Neural cell (in vitro differentiated cells): Measurements from ENCODE around the gene POLE. TPM values are rescaled to one million over a fixed set of nuclear protein-coding genes. Genes with fewer than 3 reads are reported as not detected.

Experiments used
- H2AFZ ChIP-seq: fragments of 200-600, 300-800 bp; sonication (generic), shearing (Covaris generic); 2 replicates; pipeline ENCODE4 v1.6.0; 2014; ENCODE audit warnings: low read depth, mild to moderate bottlenecking, antibody characterized with exemption, low read length, moderate library complexity
- H3F3A ChIP-seq: fragments of 200-600 bp; shearing (Covaris generic); 2 replicates; pipeline ENCODE4 v1.6.1; 2016; ENCODE audit warnings: mild to moderate bottlenecking, moderate library complexity, mixed read lengths, antibody characterized with exemption, low read length; ENCODE audit not compliant: insufficient read depth, poor library complexity, severe bottlenecking
- H3K27ac ChIP-seq: fragments of 200-600, 300-800 bp; sonication (generic), shearing (Covaris generic); 2 replicates; pipeline ENCODE4 v1.5.1; 2014; ENCODE audit warnings: mild to moderate bottlenecking, low read length, moderate library complexity
- H3K27me3 ChIP-seq: fragments of 300-800, 200-600 bp; sonication (generic), shearing (Covaris generic); 2 replicates; pipeline ENCODE4 v1.6.0; 2014; ENCODE audit warnings: mild to moderate bottlenecking, low read depth, low read length, moderate library complexity; ENCODE audit not compliant: insufficient read depth
- H3K36me3 ChIP-seq: fragments of 300-800, 200-600 bp; sonication (generic), shearing (Covaris generic); 2 replicates; pipeline ENCODE4 v1.5.1; 2014; ENCODE audit warnings: mild to moderate bottlenecking, antibody characterized with exemption, low read length, moderate library complexity; ENCODE audit not compliant: insufficient read depth
- H3K4me2 ChIP-seq: fragments of 300-800, 200-600 bp; sonication (generic), shearing (Covaris generic); 2 replicates; pipeline ENCODE4 v1.6.0; 2014; ENCODE audit warnings: mild to moderate bottlenecking, low read length
- H3K4me3 ChIP-seq: fragments of 300-800, 200-600 bp; sonication (generic), shearing (Covaris generic); 2 replicates; pipeline ENCODE4 v1.5.1; 2014; ENCODE audit warnings: mild to moderate bottlenecking, low read length, moderate library complexity
- H3K79me2 ChIP-seq: fragments of 200-600 bp; shearing (Covaris generic); replicated peaks from 2 replicates; pipeline ENCODE4 v1.6.0; 2014; ENCODE audit warnings: mild to moderate bottlenecking, low read length, moderate library complexity; ENCODE audit not compliant: insufficient read depth
- H3K9ac ChIP-seq: fragments of 300-800, 200-600 bp; sonication (generic), shearing (Covaris generic); 2 replicates; pipeline ENCODE4 v1.6.1; 2016; ENCODE audit warnings: mild to moderate bottlenecking, low read length, mixed read lengths
- H3K9me2 ChIP-seq: fragments of 200-600 bp; shearing (Covaris generic); 2 replicates; pipeline ENCODE4 v1.6.1; 2016; ENCODE audit warnings: mild to moderate bottlenecking, low read length, mixed read lengths; ENCODE audit not compliant: insufficient read depth
- H3K9me3 ChIP-seq: fragments of 200-600, 300-800 bp; sonication (generic), shearing (Covaris generic); 2 replicates; pipeline ENCODE4 v1.6.1; 2016; ENCODE audit warnings: mild to moderate bottlenecking, mixed run types, low read length, moderate library complexity, mixed read lengths
- H4K20me1 ChIP-seq: fragments of 200-600 bp; shearing (Covaris generic); 2 replicates; pipeline ENCODE4 v1.6.1; 2016; ENCODE audit warnings: mild to moderate bottlenecking, mixed run types; ENCODE audit not compliant: insufficient read depth
- CTCF ChIP-seq: fragments of 450-650 bp; IDR thresholded peaks from 2 replicates; pipeline ENCODE4 v1.5.1; 2014; ENCODE audit warnings: antibody characterized with exemption, mild to moderate bottlenecking, moderate library complexity; ENCODE audit not compliant: poor library complexity, severe bottlenecking
- EP300 ChIP-seq: fragments of 450-650 bp; conservative IDR thresholded peaks from 2 replicates; pipeline ENCODE4 v1.6.1; 2014; ENCODE audit warnings: antibody characterized with exemption, mild to moderate bottlenecking, moderate library complexity; ENCODE audit not compliant: poor library complexity, severe bottlenecking
- EZH2 ChIP-seq: fragments of 200-600, 300-800 bp; shearing (Covaris generic), sonication (generic); IDR thresholded peaks from 2 replicates; pipeline ENCODE4 v1.6.1; 2014; ENCODE audit warnings: antibody characterized with exemption, low read length, borderline replicate concordance, mild to moderate bottlenecking; ENCODE audit not compliant: insufficient read depth, poor library complexity, severe bottlenecking
- MXI1 ChIP-seq: fragments of 450-650 bp; conservative IDR thresholded peaks from 2 replicates; pipeline ENCODE4 v1.6.1; 2014; ENCODE audit warnings: antibody characterized with exemption, mild to moderate bottlenecking; ENCODE audit not compliant: poor library complexity, severe bottlenecking
- POLR2AphosphoS5 ChIP-seq: IDR thresholded peaks from 2 replicates; pipeline ENCODE4 v1.6.1; 2012
- RAD21 ChIP-seq: fragments of 450-650 bp; conservative IDR thresholded peaks from 2 replicates; pipeline ENCODE4 v1.6.1; 2014; ENCODE audit warnings: antibody characterized with exemption, mild to moderate bottlenecking, moderate library complexity
- REST ChIP-seq: IDR thresholded peaks from 2 replicates; pipeline ENCODE4 v1.6.1; 2012; ENCODE audit warnings: borderline replicate concordance
- SMC3 ChIP-seq: fragments of 450-650 bp; conservative IDR thresholded peaks from 2 replicates; pipeline ENCODE4 v1.6.1; 2014; ENCODE audit warnings: antibody characterized with exemption, mild to moderate bottlenecking, moderate library complexity; ENCODE audit not compliant: poor library complexity
- TAF1 ChIP-seq: IDR thresholded peaks from 2 replicates; pipeline ENCODE4 v1.6.1; 2012; ENCODE audit warnings: low read depth
- polyA plus RNA-seq: library from polyadenylated mRNA; depleted of rRNA; stranded (reverse); fragments of >200 nt; gene quantifications from 2 replicates; pipeline ENCODE4 v1.2.3, GENCODE V29; 2014

Gene POLE
- polyA plus RNA-seq, 1 donor from 2014 or later, result 8.5 TPM

GRCh38 chr12:132619071-132619385, 68.1 kb downstream of the POLE start:
- Histone ChIP-seq H3K9me2 (no peaks in the 10 kb centered on the region), H3K27me3 (peaks cover 36% of the 10 kb centered on the region), H3K4me3 (no peak overlapping the region), H4K20me1 (no peaks in the 10 kb centered on the region), H3K36me3 (no peaks in the 10 kb centered on the region), H3K79me2 (no peaks in the 10 kb centered on the region), H3K9ac (no peak overlapping the region), H3F3A (no peaks in the 10 kb centered on the region), H3K27ac (no peak overlapping the region), H2AFZ (no peak overlapping the region), H3K9me3 (peaks cover 12% of the 10 kb centered on the region), H3K4me2 (no peak overlapping the region)
- TF ChIP-seq MXI1 (no peak), CTCF (no peak), EZH2 (no peak), REST (no peak), TAF1 (no peak), POLR2AphosphoS5 (no peak), RAD21 (no peak), SMC3 (no peak), EP300 (no peak)

GRCh38 chr12:132618683-132619043, 68.5 kb downstream of the POLE start, which contains the start of gene P2RX2:
P2RX2 (plus strand) TSS chr12:132618776; CDS start chr12:132618817, 41 bp downstream.
- H3K9me2 ChIP-seq, result no peaks in the 10 kb centered on the region
- TF ChIP-seq EP300 (no peak), TAF1 (no peak), SMC3 (no peak), POLR2AphosphoS5 (no peak), CTCF (no peak), MXI1 (no peak), EZH2 (no peak)
- H3K9ac ChIP-seq, result no peak within 1 kb of the TSS
- no peak within 1 kb of the TSS for H2AFZ ChIP-seq
- H3F3A ChIP-seq, result no peaks in the 10 kb centered on the region
- no peak within 1 kb of the TSS for H3K4me2 ChIP-seq
- H3K27ac ChIP-seq, result no peak within 1 kb of the TSS
- peak within 1 kb of the TSS; percentile 51 for H3K4me3 ChIP-seq
- H3K36me3 ChIP-seq, result no peaks in the 10 kb centered on the region
- H4K20me1 ChIP-seq, result no peaks in the 10 kb centered on the region
- H3K79me2 ChIP-seq, result no peaks in the 10 kb centered on the region
- peaks cover 12% of the 10 kb centered on the region for H3K9me3 ChIP-seq
- H3K27me3 ChIP-seq, result peaks cover 36% of the 10 kb centered on the region
